T-helper 1 cell treated with Interleukin-12 subunit alpha and Interleukin-12 subunit beta and Interleukin-4 antibody, amounts not matched to agents 30 ng/mL and 1 ng/mL, for 36 hours (primary cell): ENCODE results near the gene APOBEC4. TPM values are rescaled to one million over a fixed set of nuclear protein-coding genes. Genes with fewer than 3 reads are reported as not detected.
"Not testable (repeated sequence)": the region's sequence is repeated elsewhere in the genome, so short reads cannot be mapped to it uniquely, and the experiment has no call there.

Experiments used
- intact Hi-C: fragments of 100-400 bp; cut with micrococcal nuclease; formaldehyde crosslinking; loops from one replicate; pipeline ENCODE4 v1.15.1; 2024
- total RNA-seq: library from RNA; stranded (reverse); gene quantifications from 2 replicates; pipeline ENCODE4 v1.2.3, GENCODE V29; 2022

The APOBEC4 gene, protein sequence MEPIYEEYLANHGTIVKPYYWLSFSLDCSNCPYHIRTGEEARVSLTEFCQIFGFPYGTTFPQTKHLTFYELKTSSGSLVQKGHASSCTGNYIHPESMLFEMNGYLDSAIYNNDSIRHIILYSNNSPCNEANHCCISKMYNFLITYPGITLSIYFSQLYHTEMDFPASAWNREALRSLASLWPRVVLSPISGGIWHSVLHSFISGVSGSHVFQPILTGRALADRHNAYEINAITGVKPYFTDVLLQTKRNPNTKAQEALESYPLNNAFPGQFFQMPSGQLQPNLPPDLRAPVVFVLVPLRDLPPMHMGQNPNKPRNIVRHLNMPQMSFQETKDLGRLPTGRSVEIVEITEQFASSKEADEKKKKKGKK
- total RNA-seq, result not detected in 2 replicates

DNA sequence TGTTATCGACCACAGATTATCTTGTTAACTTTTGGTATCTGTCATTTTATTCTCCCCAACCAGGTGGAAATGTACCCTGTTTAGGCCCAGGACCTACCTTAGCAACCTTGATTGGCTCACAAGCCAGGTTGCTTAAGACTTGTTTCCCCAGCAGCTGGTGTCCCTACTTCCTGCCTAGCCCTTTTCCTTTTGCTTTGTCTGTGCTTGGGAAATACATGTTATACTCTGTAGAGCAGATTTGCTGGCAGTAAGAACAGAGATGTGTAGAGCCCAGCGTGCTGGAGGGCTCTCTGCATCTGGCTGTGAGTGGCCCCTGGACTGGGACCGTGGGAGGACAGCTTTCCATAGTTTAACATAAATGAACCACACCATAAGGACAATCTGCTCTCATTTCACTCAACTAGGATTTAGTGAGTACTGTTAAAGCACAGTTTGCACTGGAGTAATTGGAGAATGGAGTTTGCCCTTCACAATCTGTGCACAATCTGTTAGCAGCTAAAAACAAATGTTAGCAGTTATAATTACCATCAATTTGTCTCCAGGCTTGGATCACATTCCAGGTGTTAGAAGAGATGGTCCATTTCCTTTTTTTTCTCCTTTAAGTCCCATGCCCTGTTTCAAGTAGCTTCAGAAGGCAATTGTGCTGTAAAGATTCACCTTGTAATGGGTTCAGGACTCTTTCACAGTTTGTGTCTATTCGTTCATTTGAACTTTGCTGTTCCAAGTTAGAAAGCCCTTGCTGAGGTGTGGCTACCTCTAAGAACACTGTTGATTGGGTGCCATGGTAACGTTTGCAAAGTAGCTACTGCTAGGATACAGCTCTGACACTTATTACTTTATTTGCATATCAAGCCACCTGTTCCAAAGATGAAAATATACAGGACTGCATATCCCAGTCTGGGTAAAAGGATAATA, at the start of gene APOBEC4:
TSS of gene APOBEC4 (minus strand) at position 770 of the 915 bp plus-strand sequence. CDS start 4,535 bp downstream, outside the sequence.
- intact Hi-C loops, result loop anchor here (1.0 to 10.0 kb wide), 9 partner anchors 17 to 1782 kb away; partner anchors contain the start of genes EDEM3, RGL1 and TSEN15

DNA sequence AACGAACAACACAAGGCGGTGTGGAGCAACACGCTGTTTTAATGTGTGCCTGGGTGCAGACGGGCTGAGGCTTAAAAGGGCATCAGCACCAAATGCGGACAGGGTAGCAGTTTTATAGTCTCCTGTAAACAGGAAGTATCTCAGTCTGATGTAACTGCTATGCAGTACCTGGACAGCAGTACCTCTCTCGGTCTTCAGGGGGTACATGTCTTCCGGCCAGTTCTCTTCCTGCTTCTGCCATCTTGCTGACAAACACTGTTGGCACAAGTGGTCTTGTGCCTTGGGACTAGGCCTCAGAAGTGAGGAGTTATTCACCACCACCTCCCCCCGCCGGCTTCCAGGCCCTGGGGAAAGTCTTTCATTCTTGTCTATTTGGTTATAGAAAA, 49.7 kb upstream of the APOBEC4 start:
- intact Hi-C loops, result no loop called here

DNA sequence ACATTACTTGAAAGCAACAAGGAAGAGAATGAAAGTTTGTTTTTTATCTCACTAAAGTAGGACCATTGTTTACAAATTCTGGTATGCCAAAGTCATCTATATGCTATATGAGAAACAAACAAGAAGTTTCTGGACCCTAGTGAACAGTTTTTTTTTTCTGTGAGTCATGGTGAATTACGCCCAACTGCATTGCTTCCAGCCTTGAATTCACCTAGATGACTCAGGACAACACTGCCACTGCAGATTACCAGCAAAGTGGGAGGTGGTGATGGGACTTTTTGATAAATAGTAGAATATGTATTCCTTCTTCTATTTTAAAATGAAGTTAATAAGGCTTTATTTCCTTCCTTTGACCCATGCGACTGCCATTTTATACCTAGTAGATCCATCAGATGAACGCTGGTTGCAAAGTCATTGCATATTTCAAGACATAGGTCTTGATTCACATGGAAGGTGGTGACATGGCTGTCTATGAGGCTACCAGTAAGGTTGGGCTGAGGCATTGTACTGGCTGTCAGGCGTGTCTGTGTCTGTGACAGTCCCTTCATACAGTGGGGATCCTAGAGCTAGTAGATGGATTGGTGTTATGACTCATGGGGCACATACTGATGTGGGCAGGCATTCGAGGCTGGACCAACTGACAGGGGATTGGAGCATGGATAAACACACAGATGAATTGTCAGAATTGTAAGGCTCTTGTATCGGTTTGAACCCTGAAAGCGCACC, 49.1 kb upstream of the APOBEC4 start:
- intact Hi-C loops, result no loop called here

GRCh38 chr1:183699616-183700160, 46.6 kb upstream of the APOBEC4 start:
- intact Hi-C loops, result no loop called here

GRCh38 chr1:183697814-183698590, 44.9 kb upstream of the APOBEC4 start:
- intact Hi-C loops, result no loop called here

DNA sequence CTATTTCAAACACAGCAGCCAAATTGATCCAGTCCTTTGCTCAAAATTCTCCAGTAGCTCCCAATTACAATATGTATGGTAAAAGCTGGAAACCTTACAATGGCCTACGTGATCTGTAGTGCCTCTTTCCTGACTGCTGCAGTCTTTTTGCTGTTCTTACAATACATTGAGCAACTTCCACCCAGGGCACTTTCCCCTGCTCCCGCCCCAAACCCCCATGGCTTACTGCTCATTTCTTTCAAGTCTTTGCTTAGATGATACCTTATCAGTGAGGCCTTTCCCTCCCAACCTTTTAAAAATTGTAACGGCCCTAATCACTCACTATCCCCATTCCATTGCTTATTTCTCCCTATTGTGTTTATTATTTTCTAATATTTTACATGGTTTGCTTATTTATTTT, 43.9 kb upstream of the APOBEC4 start:
- intact Hi-C loops, result no loop called here

DNA sequence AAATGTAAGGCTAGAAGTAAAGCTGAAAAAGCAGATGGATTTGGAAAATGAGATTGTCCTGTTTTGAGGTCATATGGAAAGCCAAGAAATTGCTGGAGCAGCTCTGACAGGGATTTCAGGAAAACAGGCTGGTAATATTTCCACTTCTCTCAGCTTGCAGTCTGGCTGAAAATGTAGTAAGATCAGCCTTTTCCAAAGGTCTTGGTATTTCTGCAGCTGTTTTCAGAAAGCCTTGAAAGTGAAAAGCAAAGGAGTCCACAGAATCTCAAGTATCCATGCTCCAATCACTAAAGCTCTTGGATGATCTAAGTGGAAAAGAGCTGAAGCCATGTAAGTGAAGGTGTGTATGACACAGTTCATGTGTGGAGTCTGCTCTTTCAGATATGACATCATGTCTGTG, 41.6 kb upstream of the APOBEC4 start:
- intact Hi-C loops, result no loop called here

- intact Hi-C loops, result no loop called here
These were observed 41.0 kb upstream of the APOBEC4 start for GRCh38 chr1:183694066-183694465.

GRCh38 chr1:183693521-183693920, 40.4 kb upstream of the APOBEC4 start:
- intact Hi-C loops, result no loop called here

GRCh38 chr1:183689762-183690204, 36.7 kb upstream of the APOBEC4 start:
- intact Hi-C loops, result no loop called here

DNA sequence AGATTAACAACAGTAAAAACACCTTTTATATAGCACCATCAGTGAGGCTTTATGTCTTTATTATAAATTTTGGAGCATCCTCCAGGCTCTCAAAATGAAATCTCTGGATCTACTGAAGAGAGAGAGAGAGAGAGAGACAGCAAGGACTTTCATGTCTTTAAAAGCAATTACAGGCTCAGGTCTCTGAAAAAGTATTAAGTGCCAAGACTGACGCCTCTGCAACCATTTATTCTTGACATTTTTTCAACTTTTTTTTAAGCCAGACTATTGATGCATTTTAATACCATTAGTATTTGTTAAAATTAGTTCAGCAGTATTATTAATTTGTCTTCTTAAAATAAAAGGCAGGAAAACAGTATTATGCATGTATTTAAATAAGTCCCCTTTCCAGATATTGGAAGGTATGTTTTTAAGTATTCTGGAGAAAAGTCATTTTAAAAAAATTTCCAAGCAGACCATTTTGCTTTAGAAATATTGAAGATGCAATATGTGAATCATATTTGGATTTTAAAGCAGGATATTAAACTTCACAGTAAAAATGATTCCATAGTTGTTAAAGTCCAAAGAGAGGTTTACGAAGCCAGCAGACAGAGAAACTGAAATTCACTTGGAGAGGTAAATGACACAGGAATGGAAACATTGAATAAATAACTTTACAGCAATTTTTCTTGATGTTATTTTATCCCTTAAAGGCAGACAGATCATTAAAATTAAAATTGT, 35.4 kb upstream of the APOBEC4 start:
- intact Hi-C loops, result no loop called here

DNA sequence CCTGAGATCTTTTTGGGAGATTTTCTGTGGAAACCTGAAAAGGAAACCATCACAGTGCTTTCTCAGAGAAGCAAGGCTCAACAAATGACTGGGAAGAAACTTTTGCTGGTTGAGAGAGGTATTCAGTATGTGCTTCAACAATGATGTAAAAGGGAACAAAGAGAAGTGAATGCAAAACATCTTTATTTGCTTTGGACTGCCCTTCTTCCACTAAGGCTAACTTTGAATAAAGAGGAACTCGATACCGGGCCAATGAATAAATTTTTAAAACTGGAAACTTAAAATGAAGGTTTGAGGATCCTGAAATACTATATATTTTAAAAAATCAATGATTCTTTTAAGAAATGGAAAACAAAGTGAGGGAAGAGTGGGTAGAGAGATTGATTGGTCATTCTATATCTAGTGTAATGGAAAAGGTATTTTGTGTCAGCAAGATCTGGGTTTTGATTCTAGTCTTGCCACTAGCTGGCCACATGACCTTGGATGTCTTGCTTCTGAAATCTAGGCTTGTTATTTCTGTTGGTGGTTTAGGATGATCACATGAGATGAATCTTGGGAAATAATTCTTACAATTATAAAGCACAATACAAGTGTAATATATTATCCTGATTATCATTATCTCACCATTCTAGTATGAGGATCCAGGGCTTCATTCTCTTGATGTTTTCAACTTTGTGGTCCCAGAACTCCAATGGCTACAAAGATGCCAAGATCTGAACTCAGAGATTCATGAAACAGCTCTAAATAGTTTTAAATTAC, 34.6 kb upstream of the APOBEC4 start:
- intact Hi-C loops, result no loop called here

- intact Hi-C loops, result no loop called here
These were observed 33.1 kb upstream of the APOBEC4 start for GRCh38 chr1:183686229-183686628.

DNA sequence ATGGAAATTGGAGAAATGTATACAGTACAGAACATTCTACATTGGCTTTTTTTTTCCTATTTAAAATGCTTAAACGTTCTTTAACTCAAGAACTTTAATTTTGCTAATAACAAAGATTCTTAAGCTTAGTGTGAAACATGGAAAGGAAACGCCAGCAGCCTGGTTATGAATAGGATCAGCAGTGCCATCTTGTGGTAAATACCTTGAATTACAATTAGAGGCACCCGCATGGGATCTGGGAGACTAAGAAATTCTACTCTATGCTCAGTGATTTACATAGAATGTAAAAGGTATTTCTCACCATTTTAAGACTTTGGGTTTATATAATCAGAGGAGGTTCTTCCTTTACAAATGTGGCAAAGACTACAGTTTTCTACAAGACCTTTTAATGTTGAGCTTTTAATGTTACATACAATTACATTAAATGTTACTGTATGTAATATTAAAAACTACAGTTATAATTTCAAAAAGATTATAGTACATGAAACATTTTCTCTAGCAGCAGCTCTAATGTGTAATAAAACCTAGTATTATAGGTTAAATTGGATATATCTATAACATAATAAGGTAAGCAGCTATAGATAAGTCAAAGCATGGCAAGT, 32.1 kb upstream of the APOBEC4 start:
- intact Hi-C loops, result loop anchor here (1.0 to 2.0 kb wide), 6 partner anchors 30 to 404 kb away; no protein-coding TSS in a partner anchor

DNA sequence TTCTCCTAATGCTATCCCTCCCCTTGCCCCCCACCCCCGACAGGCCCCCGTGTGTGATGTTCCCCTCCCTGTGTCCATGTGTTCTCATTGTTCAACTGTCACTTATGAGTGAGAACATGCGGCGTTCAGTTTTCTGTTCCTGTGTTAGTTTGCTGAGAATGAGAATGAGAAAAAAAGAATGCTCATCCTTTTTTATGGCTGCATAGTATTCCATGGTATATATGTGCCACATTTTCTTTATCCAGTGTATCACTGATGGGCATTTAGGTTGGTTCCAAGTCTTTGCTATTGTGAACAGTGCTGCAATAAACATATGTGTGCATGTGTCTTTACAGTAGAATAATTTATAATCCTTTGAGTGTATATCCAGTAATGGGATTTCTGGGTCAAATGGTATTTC, 26.2 kb upstream of the APOBEC4 start:
- intact Hi-C loops, result not testable (repeated sequence)

DNA sequence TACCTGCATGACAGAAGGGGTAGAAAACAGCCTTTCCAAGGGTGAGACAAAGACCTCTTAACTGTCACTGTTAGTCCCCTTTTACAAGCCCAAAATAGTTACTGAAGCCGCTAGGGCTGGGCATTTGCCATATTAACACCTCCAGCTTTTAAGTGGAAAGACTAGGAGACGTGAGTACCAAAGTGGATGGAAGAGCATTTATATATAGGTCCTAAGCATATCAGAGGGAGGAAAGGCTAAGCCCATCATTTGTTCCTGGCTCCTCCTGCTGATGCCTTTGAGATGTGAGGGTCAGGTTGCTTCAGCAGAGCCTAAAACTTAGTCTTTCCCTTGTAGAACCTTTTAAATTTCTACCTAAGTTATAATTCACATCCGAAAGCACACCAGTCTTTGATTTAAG, 25.7 kb upstream of the APOBEC4 start:
- intact Hi-C loops, result no loop called here

GRCh38 chr1:183676586-183677189, 23.6 kb upstream of the APOBEC4 start:
- intact Hi-C loops, result no loop called here
